ENCODE data around the gene TMEM218. TPM values are rescaled to one million over a fixed set of nuclear protein-coding genes. Genes with fewer than 3 reads are reported as not detected.
A peak's percentile ranks its signal among the peaks of the same experiment; 100 is the strongest.

TMEM218 gene
- total and polyA plus RNA-seq, 2 donors (not counting 1 experiment from before 2014, with no cell fraction given), result 20.7 to 31.7 TPM

DNA sequence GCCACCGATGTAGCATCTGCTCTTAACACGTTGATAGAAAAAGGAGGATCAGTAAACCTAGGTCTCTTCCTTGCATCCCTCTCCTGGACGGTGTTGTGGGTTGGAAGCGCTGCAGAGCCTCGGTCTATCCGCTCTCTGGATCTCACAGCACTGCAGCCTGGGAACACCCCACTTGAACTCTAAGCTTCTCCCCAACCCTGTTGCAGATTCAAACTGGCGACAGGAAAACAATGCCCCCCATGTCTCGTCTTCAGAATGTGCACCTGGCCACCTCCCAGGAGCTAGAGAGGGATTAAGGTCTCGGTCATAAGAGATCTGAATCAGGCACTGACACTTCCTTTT is 454 bp downstream of the TMEM218 start:
- H3K9me3 Mint-ChIP-seq (ENCODE audit: insufficient read depth), result peaks cover 6% of the 10 kb centered on the region
- peak overlapping the region; percentile 98 for H3K4me3 Mint-ChIP-seq
- Histone ChIP-seq H3K9ac (ENCODE audit: low read length) (peak overlapping the region; percentile 76), H4K20me1 (ENCODE audit: control insufficient read depth, insufficient read depth, low read length, poor library complexity, severe bottlenecking) (no peaks in the 10 kb centered on the region), H3K27me3 (replicated peaks in 1 of 4; ENCODE audit: control extremely low read depth in 1 of 4, control insufficient read depth in 3 of 4, insufficient read depth in 4 of 4, low read length in 3 of 4) (no peaks in the 10 kb centered on the region), H3K27ac (ENCODE audit: low read length in 2 of 2) (peak overlapping the region; percentile 79), H3K79me2 (ENCODE audit: control insufficient read depth, insufficient read depth, low read length) (peaks cover 5% of the 10 kb centered on the region), H2AFZ (ENCODE audit: insufficient read depth, low read depth, low read length, poor library complexity, severe bottlenecking) (peak overlapping the region; percentile 87), H3K9me3 (ENCODE audit: control extremely low read depth in 1 of 3, control insufficient read depth in 2 of 3, insufficient read depth in 1 of 3, low read length in 2 of 3) (peaks cover 0 to 13% (median 1%) of the 10 kb centered on the region in 3 donors), H3K4me2 (replicated peaks; ENCODE audit: low read depth, low read length, poor library complexity, severe bottlenecking) (peak overlapping the region; percentile 78), H3K4me1 (ENCODE audit: control insufficient read depth in 2 of 2, insufficient read depth in 2 of 2, low read length in 2 of 2) (peaks cover 8 to 14% of the 10 kb centered on the region in 2 donors), H3K4me3 (ENCODE audit: control extremely low read depth in 1 of 5, extremely low read depth in 1 of 5, insufficient read depth in 1 of 5, low read depth in 2 of 5, low read length in 4 of 5) (peak overlapping the region; percentile 66 to 94 (median 80)), H3K36me3 (replicated peaks in 1 of 2; ENCODE audit: control extremely low read depth in 1 of 2, control insufficient read depth in 1 of 2, extremely low read depth in 1 of 2, insufficient read depth in 2 of 2, low read length in 1 of 2) (peaks cover 0 to 1% of the 10 kb centered on the region in 2 experiments)
- ATAC-seq (ENCODE audit: low read depth), result no peak
- intact Hi-C loops (cut with micrococcal nuclease), result loop anchor here (1.0 to 5.0 kb wide), 8 partner anchors 13 to 776 kb away; partner anchors contain the start of genes CCDC15, HYLS1, MSANTD2 and TBRG1
- 0% methylated on average over 7 of the region's 9 CpGs for WGBS (ENCODE audit: insufficient coverage)
- TF ChIP-seq, protein P1, sequence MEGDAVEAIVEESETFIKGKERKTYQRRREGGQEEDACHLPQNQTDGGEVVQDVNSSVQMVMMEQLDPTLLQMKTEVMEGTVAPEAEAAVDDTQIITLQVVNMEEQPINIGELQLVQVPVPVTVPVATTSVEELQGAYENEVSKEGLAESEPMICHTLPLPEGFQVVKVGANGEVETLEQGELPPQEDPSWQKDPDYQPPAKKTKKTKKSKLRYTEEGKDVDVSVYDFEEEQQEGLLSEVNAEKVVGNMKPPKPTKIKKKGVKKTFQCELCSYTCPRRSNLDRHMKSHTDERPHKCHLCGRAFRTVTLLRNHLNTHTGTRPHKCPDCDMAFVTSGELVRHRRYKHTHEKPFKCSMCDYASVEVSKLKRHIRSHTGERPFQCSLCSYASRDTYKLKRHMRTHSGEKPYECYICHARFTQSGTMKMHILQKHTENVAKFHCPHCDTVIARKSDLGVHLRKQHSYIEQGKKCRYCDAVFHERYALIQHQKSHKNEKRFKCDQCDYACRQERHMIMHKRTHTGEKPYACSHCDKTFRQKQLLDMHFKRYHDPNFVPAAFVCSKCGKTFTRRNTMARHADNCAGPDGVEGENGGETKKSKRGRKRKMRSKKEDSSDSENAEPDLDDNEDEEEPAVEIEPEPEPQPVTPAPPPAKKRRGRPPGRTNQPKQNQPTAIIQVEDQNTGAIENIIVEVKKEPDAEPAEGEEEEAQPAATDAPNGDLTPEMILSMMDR (IDR thresholded peaks at IDR 0.05), result no peak
- TF ChIP-seq EZH2 (IDR thresholded peaks at IDR 0.05; ENCODE audit: borderline replicate concordance, insufficient read depth, low read depth, low read length, poor library complexity, severe bottlenecking), result no peak
- no peaks in the 10 kb centered on the region for H3K27me3 Mint-ChIP-seq
- H3K27ac Mint-ChIP-seq, result peak overlapping the region; percentile 99
- ChIA-PET CTCF (interaction anchor here (1.0 to 4.0 kb wide), 9 partner anchors 11 to 153 kb away, joined by 3 to 29 read pairs (median 3); no protein-coding TSS in a partner anchor), POLR2A (interaction anchor here (1.0 to 3.7 kb wide), 4 partner anchors 15 to 157 kb away, joined by 3 to 16 read pairs (median 8); partner anchors contain the start of genes CCDC15 and SLC37A2)
- no peak for DNase-seq
- peaks cover 20% of the 10 kb centered on the region for H3K4me1 Mint-ChIP-seq

DNA sequence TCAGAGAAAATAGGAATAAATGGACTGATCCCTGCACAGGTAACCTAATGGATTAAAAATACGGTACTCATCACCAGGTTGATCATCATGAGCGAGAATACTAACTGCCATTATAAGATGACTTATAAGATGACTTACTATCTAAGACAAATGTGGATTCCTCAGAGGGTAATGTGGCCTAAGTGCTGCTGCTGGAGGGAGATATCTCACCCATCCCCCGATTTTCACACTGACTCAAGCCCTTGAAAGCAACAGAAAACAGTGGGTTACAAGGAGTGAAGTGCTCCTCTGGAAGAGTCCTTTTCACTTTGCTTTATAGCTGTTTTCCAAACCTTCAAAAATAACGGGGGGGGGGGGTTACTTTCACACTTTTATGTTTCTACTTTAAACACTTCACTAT is 920 bp downstream of the TMEM218 start:
- Histone ChIP-seq H3K9ac (ENCODE audit: low read length) (peak overlapping the region; percentile 76), H2AFZ (ENCODE audit: insufficient read depth, low read depth, low read length, poor library complexity, severe bottlenecking) (peak overlapping the region; percentile 87), H3K27me3 (replicated peaks in 1 of 4; ENCODE audit: control extremely low read depth in 1 of 4, control insufficient read depth in 3 of 4, insufficient read depth in 4 of 4, low read length in 3 of 4) (no peaks in the 10 kb centered on the region), H3K27ac (ENCODE audit: low read length in 2 of 2) (peak overlapping the region; percentile 79), H3K4me1 (ENCODE audit: control insufficient read depth in 2 of 2, insufficient read depth in 2 of 2, low read length in 2 of 2) (peaks cover 8 to 14% of the 10 kb centered on the region in 2 donors), H3K9me3 (ENCODE audit: control extremely low read depth in 1 of 3, control insufficient read depth in 2 of 3, insufficient read depth in 1 of 3, low read length in 2 of 3) (peaks cover 0 to 13% (median 1%) of the 10 kb centered on the region in 3 donors), H3K4me2 (replicated peaks; ENCODE audit: low read depth, low read length, poor library complexity, severe bottlenecking) (peak overlapping the region; percentile 78), H4K20me1 (ENCODE audit: control insufficient read depth, insufficient read depth, low read length, poor library complexity, severe bottlenecking) (no peaks in the 10 kb centered on the region), H3K4me3 (ENCODE audit: control extremely low read depth in 1 of 5, extremely low read depth in 1 of 5, insufficient read depth in 1 of 5, low read depth in 2 of 5, low read length in 4 of 5) (peak overlapping the region; percentile 66 to 94 (median 80)), H3K79me2 (ENCODE audit: control insufficient read depth, insufficient read depth, low read length) (peaks cover 9% of the 10 kb centered on the region), H3K36me3 (replicated peaks in 1 of 2; ENCODE audit: control extremely low read depth in 1 of 2, control insufficient read depth in 1 of 2, extremely low read depth in 1 of 2, insufficient read depth in 2 of 2, low read length in 1 of 2) (peaks cover 0 to 1% of the 10 kb centered on the region in 2 experiments)
- Mint-ChIP-seq H3K27ac (peak overlapping the region; percentile 54), H3K9me3 (ENCODE audit: insufficient read depth) (peaks cover 6% of the 10 kb centered on the region), H3K27me3 (no peaks in the 10 kb centered on the region), H3K4me1 (peaks cover 20% of the 10 kb centered on the region), H3K4me3 (peak overlapping the region; percentile 98)
- no CpG with 5 or more reads among the region's 4 CpGs for WGBS (ENCODE audit: insufficient coverage)
- no peak for TF ChIP-seq EZH2 (IDR thresholded peaks at IDR 0.05; ENCODE audit: borderline replicate concordance, insufficient read depth, low read depth, low read length, poor library complexity, severe bottlenecking)
- TF ChIP-seq, protein P1 (IDR thresholded peaks at IDR 0.05), result no peak
- DNase-seq, result no peak
- CTCF ChIA-PET, result interaction anchor here (1.1 to 4.0 kb wide), 9 partner anchors 14 to 152 kb away, joined by 3 to 29 read pairs (median 3); no protein-coding TSS in a partner anchor
- intact Hi-C loops (cut with micrococcal nuclease), result loop anchor here (5.0 kb wide), 1 partner anchor 777 kb away; the partner anchor contains the start of gene HYLS1
- POLR2A ChIA-PET, result interaction anchor here (1.5 to 3.7 kb wide), 2 partner anchors 14 to 156 kb away, joined by 3 to 16 read pairs; partner anchors contain the start of gene CCDC15
- no peak for ATAC-seq (ENCODE audit: low read depth)

All from B cell (primary cell).